ENCODE data around the gene ANKS1A. TPM values are rescaled to one million over a fixed set of nuclear protein-coding genes. Genes with fewer than 3 reads are reported as not detected.

Gene ANKS1A
- total RNA-seq, 1 donor from 2014 or later = 48.1 TPM

DNA sequence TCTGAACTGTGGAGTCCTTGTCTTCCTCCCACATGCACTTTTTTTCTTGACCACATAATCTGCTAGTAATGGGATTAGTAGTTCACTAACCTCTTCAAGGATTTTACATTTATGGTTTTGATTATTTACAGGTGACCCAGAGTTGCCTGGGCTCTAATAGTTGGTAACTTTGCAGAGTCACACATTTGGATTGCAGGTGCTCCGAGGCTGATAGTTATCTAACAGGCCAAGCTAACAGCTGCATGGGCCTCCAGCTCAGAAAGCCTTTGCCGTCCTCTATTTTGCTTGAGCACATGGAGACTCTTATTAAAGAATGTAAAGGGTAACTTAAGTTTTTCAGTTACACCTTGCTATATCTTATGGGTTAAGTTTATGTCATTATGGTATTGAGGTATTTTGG lies 95.4 kb downstream of the ANKS1A start:
- peaks cover 10% of the 10 kb centered on the region for H3K4me1 ChIP-seq
- no peak overlapping the region for H3K27ac ChIP-seq
- no peaks in the 10 kb centered on the region for H3K27me3 ChIP-seq (ENCODE audit: low read depth)
- peaks cover 80% of the 10 kb centered on the region for H3K36me3 ChIP-seq
- H3K4me3 ChIP-seq = no peak overlapping the region
- TF ChIP-seq, protein P1, sequence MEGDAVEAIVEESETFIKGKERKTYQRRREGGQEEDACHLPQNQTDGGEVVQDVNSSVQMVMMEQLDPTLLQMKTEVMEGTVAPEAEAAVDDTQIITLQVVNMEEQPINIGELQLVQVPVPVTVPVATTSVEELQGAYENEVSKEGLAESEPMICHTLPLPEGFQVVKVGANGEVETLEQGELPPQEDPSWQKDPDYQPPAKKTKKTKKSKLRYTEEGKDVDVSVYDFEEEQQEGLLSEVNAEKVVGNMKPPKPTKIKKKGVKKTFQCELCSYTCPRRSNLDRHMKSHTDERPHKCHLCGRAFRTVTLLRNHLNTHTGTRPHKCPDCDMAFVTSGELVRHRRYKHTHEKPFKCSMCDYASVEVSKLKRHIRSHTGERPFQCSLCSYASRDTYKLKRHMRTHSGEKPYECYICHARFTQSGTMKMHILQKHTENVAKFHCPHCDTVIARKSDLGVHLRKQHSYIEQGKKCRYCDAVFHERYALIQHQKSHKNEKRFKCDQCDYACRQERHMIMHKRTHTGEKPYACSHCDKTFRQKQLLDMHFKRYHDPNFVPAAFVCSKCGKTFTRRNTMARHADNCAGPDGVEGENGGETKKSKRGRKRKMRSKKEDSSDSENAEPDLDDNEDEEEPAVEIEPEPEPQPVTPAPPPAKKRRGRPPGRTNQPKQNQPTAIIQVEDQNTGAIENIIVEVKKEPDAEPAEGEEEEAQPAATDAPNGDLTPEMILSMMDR (IDR thresholded peaks at IDR 0.05) = no peak
- ATAC-seq = no peak
- intact Hi-C loops (cut with DNase I) = no loop called here
- no peaks in the 10 kb centered on the region for H3K9me3 ChIP-seq
- no peak for DNase-seq

DNA sequence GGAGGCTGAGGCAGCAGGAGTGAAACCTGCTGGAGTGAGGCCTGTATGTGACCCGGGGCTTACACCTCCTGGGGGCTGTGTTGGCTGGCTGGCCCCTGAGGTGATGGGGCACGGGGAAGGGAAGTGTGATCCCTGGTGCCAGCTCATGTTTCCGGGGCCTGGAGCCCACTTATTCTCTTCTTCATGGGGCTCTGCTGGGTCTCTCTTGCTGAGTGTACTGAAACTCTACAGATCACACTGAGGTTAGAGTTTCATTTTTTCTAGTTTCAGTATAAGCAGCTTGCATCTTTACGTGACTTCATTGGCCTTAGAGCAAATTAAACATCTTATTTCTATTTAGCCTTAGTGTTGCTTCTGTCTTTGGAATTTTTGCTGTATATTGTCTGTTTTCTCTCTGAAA lies 96.2 kb downstream of the ANKS1A start:
- no peak for DNase-seq
- Histone ChIP-seq H3K4me3 (no peak overlapping the region), H3K27me3 (ENCODE audit: low read depth) (no peaks in the 10 kb centered on the region), H3K36me3 (peaks cover 82% of the 10 kb centered on the region), H3K27ac (no peak overlapping the region), H3K9me3 (no peaks in the 10 kb centered on the region), H3K4me1 (peaks cover 10% of the 10 kb centered on the region)
- ATAC-seq = no peak
- intact Hi-C loops (cut with DNase I) = loop anchor here (5.0 kb wide), 1 partner anchor 157 kb away; the partner anchor contains the start of gene TCP11
- TF ChIP-seq, protein P1 (IDR thresholded peaks at IDR 0.05) = no peak

DNA sequence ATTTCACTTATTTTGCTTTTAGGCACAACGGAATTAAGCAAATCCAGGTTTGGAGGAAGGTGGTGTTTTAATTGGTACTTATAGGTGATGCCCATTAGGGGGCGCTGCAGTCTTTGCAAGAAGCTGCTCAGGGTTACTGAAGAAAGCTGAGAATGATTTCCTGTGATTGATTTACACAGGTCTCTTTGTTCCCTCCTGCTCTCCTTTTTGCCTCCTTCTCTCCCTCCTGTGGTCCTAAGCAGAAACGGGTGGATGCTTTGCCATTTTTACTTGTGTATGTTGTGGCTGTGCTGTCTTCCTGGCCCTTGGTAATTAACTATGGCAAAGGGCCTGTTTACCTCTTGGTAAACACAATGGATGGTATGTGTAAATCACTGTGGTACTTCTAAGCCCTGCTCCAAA lies 97.8 kb downstream of the ANKS1A start:
- TF ChIP-seq, protein P1 (IDR thresholded peaks at IDR 0.05) = peak; percentile 82
- Histone ChIP-seq H3K36me3 (peaks cover 88% of the 10 kb centered on the region), H3K27me3 (ENCODE audit: low read depth) (no peaks in the 10 kb centered on the region), H3K9me3 (no peaks in the 10 kb centered on the region), H3K27ac (peak overlapping the region; percentile 37), H3K4me1 (peaks cover 17% of the 10 kb centered on the region), H3K4me3 (no peak overlapping the region)
- ATAC-seq = peak; percentile 84 to 89
- DNase-seq = peak; percentile 57
- intact Hi-C loops (cut with DNase I) = loop anchor here (5.0 kb wide), 1 partner anchor 155 kb away; the partner anchor contains the start of gene TCP11

DNA sequence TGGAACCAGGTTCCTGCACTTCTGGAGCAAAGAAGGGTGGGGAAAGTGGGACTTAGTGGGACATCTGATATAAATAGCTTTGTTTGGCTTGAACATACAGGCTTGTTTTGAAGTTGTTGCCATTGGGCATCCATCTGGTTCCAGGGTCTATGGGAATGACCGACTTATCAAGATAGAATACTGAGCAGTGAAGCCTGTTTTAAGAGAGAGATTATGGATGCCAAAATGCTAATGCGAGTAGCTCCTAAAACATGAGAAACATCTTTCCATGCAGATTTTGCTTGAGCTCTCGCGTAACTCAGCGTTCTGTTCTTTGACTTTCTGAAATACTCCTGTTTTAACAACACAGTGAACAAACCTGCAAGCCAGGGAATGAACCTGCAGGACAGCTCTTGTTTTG lies 98.5 kb downstream of the ANKS1A start:
- peaks cover 17% of the 10 kb centered on the region for H3K4me1 ChIP-seq
- intact Hi-C loops (cut with DNase I) = loop anchor here (5.0 kb wide), 1 partner anchor 155 kb away; the partner anchor contains the start of gene TCP11
- ATAC-seq = no peak
- H3K27me3 ChIP-seq (ENCODE audit: low read depth) = no peaks in the 10 kb centered on the region
- H3K4me3 ChIP-seq = no peak overlapping the region
- peaks cover 88% of the 10 kb centered on the region for H3K36me3 ChIP-seq
- TF ChIP-seq, protein P1 (IDR thresholded peaks at IDR 0.05) = no peak
- no peak overlapping the region for H3K27ac ChIP-seq
- H3K9me3 ChIP-seq = no peaks in the 10 kb centered on the region
- DNase-seq = no peak

DNA sequence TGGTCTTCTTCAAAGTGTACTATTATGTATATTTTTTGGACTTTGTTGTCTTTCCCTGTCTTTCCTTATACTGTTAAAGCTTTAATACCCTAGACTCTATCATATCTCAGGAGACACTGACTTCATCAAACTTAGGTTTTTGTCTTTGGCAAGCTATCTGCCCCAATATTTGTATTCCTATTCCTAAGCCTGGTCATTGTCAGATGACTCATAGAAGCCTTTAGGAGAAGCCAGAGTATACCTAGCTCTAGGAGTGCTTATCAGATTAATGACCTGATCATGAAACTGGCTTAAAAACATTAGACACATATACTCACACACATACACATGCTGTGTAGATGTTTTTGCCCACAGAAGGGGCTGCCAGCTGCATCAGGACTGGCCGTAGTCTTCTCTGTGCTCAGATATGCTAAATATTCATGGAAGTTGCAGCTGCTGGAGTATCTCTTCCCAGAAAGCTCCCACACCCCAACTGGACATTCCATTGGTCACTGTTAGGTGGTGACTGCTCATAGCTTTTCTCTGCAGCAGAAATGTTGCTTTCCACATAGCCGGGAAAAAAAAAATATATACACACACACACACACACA lies 102.0 kb downstream of the ANKS1A start:
- DNase-seq = no peak
- Histone ChIP-seq H3K4me1 (peaks cover 17% of the 10 kb centered on the region), H3K36me3 (peaks cover 87% of the 10 kb centered on the region), H3K27ac (no peak overlapping the region), H3K4me3 (no peak overlapping the region), H3K27me3 (ENCODE audit: low read depth) (no peaks in the 10 kb centered on the region), H3K9me3 (no peaks in the 10 kb centered on the region)
- ATAC-seq = peak; percentile 34 to 52
- TF ChIP-seq, protein P1 (IDR thresholded peaks at IDR 0.05) = no peak
- intact Hi-C loops (cut with DNase I) = no loop called here
